ENCODE data around the gene ALDH3A2.

Gene ALDH3A2

DNA sequence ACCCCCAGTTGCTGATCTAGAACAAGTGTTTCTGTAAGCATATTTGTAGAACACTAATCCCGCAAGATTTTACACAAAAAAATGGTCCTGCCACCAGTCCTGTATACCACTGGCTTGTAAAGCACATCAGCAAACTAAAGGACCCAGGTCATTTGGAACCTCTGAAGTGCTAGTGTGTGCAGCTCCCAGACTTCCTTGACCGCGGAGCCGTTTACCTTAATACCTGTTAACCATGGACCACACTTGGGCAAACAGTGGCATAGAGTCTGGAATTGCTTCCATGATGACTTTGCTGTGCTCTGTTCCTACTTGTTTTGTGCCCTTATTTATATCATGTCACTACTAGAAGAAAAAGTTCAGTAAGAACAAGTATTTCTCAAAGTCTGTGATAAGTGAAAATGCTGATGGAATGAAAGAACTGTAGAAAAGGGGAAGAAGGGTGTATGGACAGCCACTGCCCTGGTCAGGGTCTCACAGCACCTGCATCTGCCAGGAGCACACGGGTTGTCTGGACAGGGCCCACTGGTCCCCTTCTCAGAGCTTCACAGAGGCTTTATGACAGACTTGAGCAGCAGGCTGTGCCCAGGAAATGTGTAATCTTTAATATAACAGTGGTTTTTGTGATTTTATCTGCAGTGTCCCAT is 29.3 kb downstream of the ALDH3A2 start:
- Histone ChIP-seq H3K9me3 (ENCODE audit: control insufficient read depth, insufficient read depth, low read depth, low read length) (no peaks in the 10 kb centered on the region; the same call in 1 of the 2 replicates), H3K4me3 (ENCODE audit: low read depth, low read length) (no peak overlapping the region), H3K4me1 (ENCODE audit: control insufficient read depth, insufficient read depth, low read length) (no peaks in the 10 kb centered on the region), H3K36me3 (ENCODE audit: control insufficient read depth in 2 of 2, insufficient read depth in 1 of 2, low read length in 2 of 2) (peaks cover 9 to 62% of the 10 kb centered on the region in 2 experiments; a peak in 2 of 3 replicates), H3K27ac (ENCODE audit: extremely low read depth, low read depth, low read length) (no peak overlapping the region)
- CTCF ChIA-PET, result interaction anchor here (0.6 to 1.1 kb wide), 3 partner anchors 20 to 112 kb away, joined by 3 to 4 read pairs (median 3); no protein-coding TSS in a partner anchor
- TF ChIP-seq TRIM28 (IDR thresholded peaks at IDR 0.05; ENCODE audit: borderline replicate concordance, low read length), result peak; percentile 87; the same call in 1 of the 2 replicates
- no peak for TF ChIP-seq INSM2 (tag by site-specific recombination; IDR thresholded peaks at IDR 0.05)
- TF ChIP-seq ZNF391 (tag by site-specific recombination; IDR thresholded peaks at IDR 0.05; ENCODE audit: borderline replicate concordance, low read depth), result no peak
- POLR2A ChIA-PET, result interaction anchor here (2.1 kb wide), 1 partner anchor 29 kb away, joined by 8 read pairs; the partner anchor contains the start of gene ALDH3A2

DNA sequence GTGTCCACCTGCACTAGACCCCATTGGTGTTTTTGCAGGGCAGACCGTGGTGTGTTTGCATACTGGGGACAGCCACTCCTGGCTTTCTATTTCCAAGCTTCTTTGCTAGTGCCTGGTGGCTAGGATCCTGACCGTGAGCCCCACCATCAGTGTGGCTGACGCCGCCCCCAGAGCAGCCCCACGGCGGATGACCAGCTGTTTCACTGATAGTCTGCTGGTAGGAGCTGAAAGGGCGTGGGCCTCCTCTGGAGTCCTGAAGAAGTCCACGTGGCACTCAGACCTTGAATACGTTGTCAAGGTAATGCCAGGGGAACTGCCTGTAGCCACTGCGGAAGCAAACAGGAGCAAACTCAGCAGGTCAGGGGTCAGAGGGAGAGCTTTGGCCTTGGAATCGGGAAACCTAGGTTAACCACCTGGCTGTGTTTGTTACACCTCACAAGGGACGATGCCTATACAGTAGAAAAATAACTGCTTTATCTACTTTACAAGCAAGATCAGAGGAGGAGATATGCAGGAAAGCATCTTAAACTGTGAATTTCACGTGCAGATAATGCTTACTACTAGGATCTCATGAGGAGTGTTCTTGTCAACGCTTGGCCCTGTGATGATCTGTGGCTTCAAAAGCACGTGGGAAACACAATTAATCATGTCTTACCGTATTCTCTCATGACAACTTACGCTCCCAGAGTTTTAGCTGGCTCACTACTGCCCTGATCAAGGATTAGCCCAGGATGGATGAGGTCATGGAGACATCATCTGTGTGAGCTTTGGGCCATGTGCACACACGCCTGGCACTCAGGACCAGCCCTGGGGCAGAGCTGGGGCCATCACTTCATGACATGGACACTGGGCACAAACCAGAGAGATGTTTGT is 30.3 kb downstream of the ALDH3A2 start:
- Histone ChIP-seq H3K9me3 (ENCODE audit: control insufficient read depth, insufficient read depth, low read depth, low read length) (no peaks in the 10 kb centered on the region; the same call in 1 of the 2 replicates), H3K4me1 (ENCODE audit: control insufficient read depth, insufficient read depth, low read length) (no peaks in the 10 kb centered on the region), H3K27ac (ENCODE audit: extremely low read depth, low read depth, low read length) (no peak overlapping the region), H3K4me3 (ENCODE audit: low read depth, low read length) (no peak overlapping the region), H3K36me3 (ENCODE audit: control insufficient read depth in 2 of 2, insufficient read depth in 1 of 2, low read length in 2 of 2) (peaks cover 9 to 57% of the 10 kb centered on the region in 2 experiments; a peak in 2 of 3 replicates)
- ChIA-PET CTCF (interaction anchor here (0.6 kb wide), 1 partner anchor 19 kb away, joined by 4 read pairs; no protein-coding TSS in a partner anchor), POLR2A (interaction anchor here (0.8 to 2.1 kb wide), 2 partner anchors 30 kb away, joined by 3 to 8 read pairs; partner anchors contain the start of gene ALDH3A2)
- TF ChIP-seq GLIS1 (tag by site-specific recombination; IDR thresholded peaks at IDR 0.05), result no peak
- TF ChIP-seq ZNF518A (tag by site-specific recombination; conservative IDR thresholded peaks at IDR 0.05; ENCODE audit: low read depth), result no peak
- no peak for TF ChIP-seq ZNF23 (tag by site-specific recombination; IDR thresholded peaks at IDR 0.05; ENCODE audit: borderline replicate concordance)
- no peak for TF ChIP-seq ZNF184 (tag by site-specific recombination; IDR thresholded peaks at IDR 0.05)
- TF ChIP-seq ZNF133 (tag by site-specific recombination; IDR thresholded peaks at IDR 0.05), result no peak
- TF ChIP-seq ZNF10 (tag by site-specific recombination; IDR thresholded peaks at IDR 0.05), result no peak
- no peak for TF ChIP-seq ZNF146 (tag by site-specific recombination; IDR thresholded peaks at IDR 0.05)
- no peak for TF ChIP-seq ZNF239 (tag by site-specific recombination; IDR thresholded peaks at IDR 0.05)

DNA sequence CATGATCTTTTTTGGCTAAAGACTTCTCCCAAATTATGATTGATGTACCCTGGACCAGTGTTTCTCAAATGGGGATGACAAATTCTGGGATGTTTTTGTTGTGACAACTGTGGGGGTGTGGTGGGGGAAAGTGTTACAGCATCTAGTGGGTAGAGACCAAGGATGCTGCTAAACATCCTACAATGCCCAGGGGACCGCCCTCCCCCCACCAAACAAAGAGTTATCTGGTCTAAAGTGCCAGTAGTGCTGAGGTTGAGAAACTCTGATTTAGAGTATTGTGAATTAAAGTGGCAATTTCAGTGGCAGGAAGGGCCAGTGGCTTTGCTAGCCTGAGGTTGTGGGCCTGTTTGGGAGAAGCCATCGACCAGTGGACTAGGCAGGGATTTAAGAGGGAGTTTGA is 34.6 kb downstream of the ALDH3A2 start:
- POLR2A ChIA-PET, result no interaction called here
- CTCF ChIA-PET, result no interaction called here
- Histone ChIP-seq H3K9me3 (ENCODE audit: control insufficient read depth, insufficient read depth, low read depth, low read length) (no peaks in the 10 kb centered on the region; the same call in 1 of the 2 replicates), H3K27ac (ENCODE audit: extremely low read depth, low read depth, low read length) (no peak overlapping the region), H3K36me3 (ENCODE audit: control insufficient read depth in 2 of 2, insufficient read depth in 1 of 2, low read length in 2 of 2) (peaks cover 0 to 18% of the 10 kb centered on the region in 2 experiments), H3K4me1 (ENCODE audit: control insufficient read depth, insufficient read depth, low read length) (no peaks in the 10 kb centered on the region), H3K4me3 (ENCODE audit: low read depth, low read length) (no peak overlapping the region)
- TF ChIP-seq ZNF518A (tag by site-specific recombination; conservative IDR thresholded peaks at IDR 0.05; ENCODE audit: low read depth), result no peak
- TF ChIP-seq ZNF341 (tag by site-specific recombination; IDR thresholded peaks at IDR 0.05; ENCODE audit: low read depth), result no peak
- TF ChIP-seq ZNF19 (tag by site-specific recombination; IDR thresholded peaks at IDR 0.05; ENCODE audit: low read depth), result no peak
- no peak for TF ChIP-seq ZNF670 (tag by site-specific recombination; IDR thresholded peaks at IDR 0.05; ENCODE audit: low read depth)
